Suppressor macrophage (primary cell): ENCODE measurements around the gene DAB1.
A peak's percentile ranks its signal among the peaks of the same experiment; 100 is the strongest.

Experiments used
- DNase-seq, 4 experiments: peaks; one replicate each; pipeline ENCODE4 v3.0.0-alpha.2; 2020 to 2022

Gene DAB1

GRCh38 chr1:57214951-57215575, 208.8 kb downstream of the DAB1 start:
- DNase-seq, result no peak

- DNase-seq, result no peak
Measured at GRCh38 chr1:57210881-57211280, 213.0 kb downstream of the DAB1 start.

- DNase-seq, result no peak
Measured at GRCh38 chr1:57209495-57209894, 214.4 kb downstream of the DAB1 start.

GRCh38 chr1:57208741-57209302, 215.0 kb downstream of the DAB1 start:
- no peak for DNase-seq

- DNase-seq, result no peak
Measured at GRCh38 chr1:57206038-57206437, 217.8 kb downstream of the DAB1 start.

GRCh38 chr1:57204942-57205787, 218.7 kb downstream of the DAB1 start:
- DNase-seq, result no peak

- DNase-seq, result peak in 3 of 4 experiments; percentile 6 to 34 (median 12)
Measured at GRCh38 chr1:57204091-57204490, 219.8 kb downstream of the DAB1 start.

- no peak for DNase-seq
Measured at GRCh38 chr1:57202241-57202640, 221.6 kb downstream of the DAB1 start.

- no peak for DNase-seq
Measured at GRCh38 chr1:57198912-57199311, 224.9 kb downstream of the DAB1 start.

GRCh38 chr1:57195436-57195941, 228.4 kb downstream of the DAB1 start:
- DNase-seq, result no peak

- no peak for DNase-seq
Measured at GRCh38 chr1:57192222-57192621, 231.6 kb downstream of the DAB1 start.

GRCh38 chr1:57190898-57191297, 233.0 kb downstream of the DAB1 start:
- DNase-seq, result no peak

GRCh38 chr1:57188168-57188567, 235.7 kb downstream of the DAB1 start:
- no peak for DNase-seq

- no peak for DNase-seq
Measured at GRCh38 chr1:57186455-57186854, 237.4 kb downstream of the DAB1 start.

- DNase-seq, result no peak
Measured at GRCh38 chr1:57179001-57179400, 244.9 kb downstream of the DAB1 start.

- no peak for DNase-seq
Measured at GRCh38 chr1:57175506-57175905, 248.4 kb downstream of the DAB1 start.

GRCh38 chr1:57172040-57172439, 251.8 kb downstream of the DAB1 start:
- no peak for DNase-seq

- no peak for DNase-seq
Measured at GRCh38 chr1:57167997-57168396, 255.9 kb downstream of the DAB1 start.

GRCh38 chr1:57165546-57165945, 258.3 kb downstream of the DAB1 start:
- DNase-seq, result no peak

GRCh38 chr1:57164584-57164983, 259.3 kb downstream of the DAB1 start:
- DNase-seq, result no peak

GRCh38 chr1:57163789-57164188, 260.1 kb downstream of the DAB1 start:
- DNase-seq, result no peak

- DNase-seq, result no peak
Measured at GRCh38 chr1:57163325-57163724, 260.5 kb downstream of the DAB1 start.

- no peak for DNase-seq
Measured at GRCh38 chr1:57162607-57163261, 261.1 kb downstream of the DAB1 start.
